ENCODE data around the gene CORO2B.

Gene CORO2B

GRCh38 chr15:68641376-68641775 lies 62.6 kb downstream of the CORO2B start:
- Histone ChIP-seq H3K4me1 (ENCODE audit: low read length) (no peaks in the 10 kb centered on the region), H3K27me3 (replicated peaks; ENCODE audit: insufficient read depth, low read length) (no peaks in the 10 kb centered on the region), H3K36me3 (replicated peaks; ENCODE audit: insufficient read depth, low read length) (no peaks in the 10 kb centered on the region), H3K4me3 (ENCODE audit: low read length) (no peak overlapping the region), H3F3A (ENCODE audit: insufficient read depth, low read length) (no peaks in the 10 kb centered on the region), H3K4me2 (ENCODE audit: low read depth, low read length) (no peak overlapping the region), H3K9me2 (replicated peaks; ENCODE audit: insufficient read depth, low read length) (no peaks in the 10 kb centered on the region), H4K20me1 (ENCODE audit: insufficient read depth, low read length) (no peaks in the 10 kb centered on the region), H3K79me2 (ENCODE audit: low read length) (no peaks in the 10 kb centered on the region), H2AFZ (ENCODE audit: low read length) (no peak overlapping the region), H3K9me3 (replicated peaks; ENCODE audit: insufficient read depth, low read length) (no peaks in the 10 kb centered on the region), H3K27ac (ENCODE audit: low read length) (no peak overlapping the region), H3K9ac (ENCODE audit: low read length) (no peak overlapping the region)
- DNase-seq: no peak
- no peak for TF ChIP-seq CTCF (IDR thresholded peaks at IDR 0.05; ENCODE audit: low read length)
- TF ChIP-seq EZH2 (optimal IDR thresholded peaks at IDR 0.05; ENCODE audit: low read depth, low read length): no peak
- no peak for TF ChIP-seq EZH2phosphoT487 (IDR thresholded peaks at IDR 0.05; ENCODE audit: low read length)

GRCh38 chr15:68642491-68642845 lies 63.7 kb downstream of the CORO2B start:
- Histone ChIP-seq H3K27me3 (replicated peaks; ENCODE audit: insufficient read depth, low read length) (no peaks in the 10 kb centered on the region), H3K9me2 (replicated peaks; ENCODE audit: insufficient read depth, low read length) (no peaks in the 10 kb centered on the region), H3K27ac (ENCODE audit: low read length) (no peak overlapping the region), H3K4me1 (ENCODE audit: low read length) (no peaks in the 10 kb centered on the region), H3K9ac (ENCODE audit: low read length) (no peak overlapping the region), H3K4me3 (ENCODE audit: low read length) (no peak overlapping the region), H3F3A (ENCODE audit: insufficient read depth, low read length) (no peaks in the 10 kb centered on the region), H2AFZ (ENCODE audit: low read length) (no peak overlapping the region), H3K9me3 (replicated peaks; ENCODE audit: insufficient read depth, low read length) (no peaks in the 10 kb centered on the region), H3K79me2 (ENCODE audit: low read length) (no peaks in the 10 kb centered on the region), H3K4me2 (ENCODE audit: low read depth, low read length) (no peak overlapping the region), H3K36me3 (replicated peaks; ENCODE audit: insufficient read depth, low read length) (no peaks in the 10 kb centered on the region), H4K20me1 (ENCODE audit: insufficient read depth, low read length) (no peaks in the 10 kb centered on the region)
- no peak for DNase-seq
- no peak for TF ChIP-seq EZH2phosphoT487 (IDR thresholded peaks at IDR 0.05; ENCODE audit: low read length)
- TF ChIP-seq CTCF (IDR thresholded peaks at IDR 0.05; ENCODE audit: low read length): no peak
- TF ChIP-seq EZH2 (optimal IDR thresholded peaks at IDR 0.05; ENCODE audit: low read depth, low read length): no peak

- no peaks in the 10 kb centered on the region for H3K9me3 ChIP-seq (replicated peaks; ENCODE audit: insufficient read depth, low read length)
- no peaks in the 10 kb centered on the region for H3K79me2 ChIP-seq (ENCODE audit: low read length)
- H3K9me2 ChIP-seq (replicated peaks; ENCODE audit: insufficient read depth, low read length): no peaks in the 10 kb centered on the region
- no peaks in the 10 kb centered on the region for H3K4me1 ChIP-seq (ENCODE audit: low read length)
- H3K36me3 ChIP-seq (replicated peaks; ENCODE audit: insufficient read depth, low read length): no peaks in the 10 kb centered on the region
- TF ChIP-seq CTCF (IDR thresholded peaks at IDR 0.05; ENCODE audit: low read length) (no peak), EZH2 (optimal IDR thresholded peaks at IDR 0.05; ENCODE audit: low read depth, low read length) (no peak), EZH2phosphoT487 (IDR thresholded peaks at IDR 0.05; ENCODE audit: low read length) (no peak)
- H3K27me3 ChIP-seq (replicated peaks; ENCODE audit: insufficient read depth, low read length): no peaks in the 10 kb centered on the region
- H2AFZ ChIP-seq (ENCODE audit: low read length): no peak overlapping the region
- no peak overlapping the region for H3K9ac ChIP-seq (ENCODE audit: low read length)
- H3K27ac ChIP-seq (ENCODE audit: low read length): no peak overlapping the region
- no peak overlapping the region for H3K4me3 ChIP-seq (ENCODE audit: low read length)
- H3F3A ChIP-seq (ENCODE audit: insufficient read depth, low read length): no peaks in the 10 kb centered on the region
- no peak for DNase-seq
- no peaks in the 10 kb centered on the region for H4K20me1 ChIP-seq (ENCODE audit: insufficient read depth, low read length)
- no peak overlapping the region for H3K4me2 ChIP-seq (ENCODE audit: low read depth, low read length)
These were observed 64.5 kb downstream of the CORO2B start for GRCh38 chr15:68643216-68643830.
